Endothelial cell of umbilical vein (primary cell): ENCODE measurements around the gene IL17RB. TPM values are rescaled to one million over a fixed set of nuclear protein-coding genes. Genes with fewer than 3 reads are reported as not detected.

Experiments
- BruUV-seq: library from RNA; stranded (reverse); fragments of 400-500 nt; replicated peaks from 2 replicates; lab custom pipeline; 2021; lab: Mats Ljungman, UMichigan
- CTCF ChIA-PET: fragments of 300-600, 350-600 bp; sonication (Branson Sonifier 250); formaldehyde crosslinking; loops from one replicate; lab custom pipeline; 2021; ENCODE audit warnings: antibody characterized with exemption, inconsistent platforms; lab: Charles Lee
- POLR2A ChIA-PET: fragments of 300-600, 350-600 bp; sonication (Branson Sonifier 250); formaldehyde crosslinking; loops from one replicate; lab custom pipeline; 2021; ENCODE audit warnings: antibody characterized with exemption, inconsistent platforms; lab: Charles Lee
- DNase-seq: peaks from one replicate; pipeline ENCODE4 v3.0.0-alpha.2; 2011; ENCODE audit warnings: low read depth, low spot score
- FAIRE-seq: peaks from 2 replicates; lab custom pipeline; 2011; peaks lifted over from hg19 to GRCh38; lab: Jason Lieb, UNC
- H2AFZ ChIP-seq: 2 replicates; pipeline ENCODE4 v1.6.0; 2012; ENCODE audit warnings: low read depth, low read length, control low read depth, inconsistent platforms
- H3K27ac ChIP-seq: 2 replicates; pipeline ENCODE4 v1.5.1; 2011; ENCODE audit warnings: low read depth, mild to moderate bottlenecking, control low read depth, low read length, moderate library complexity; ENCODE audit not compliant: insufficient read depth
- H3K27me3 ChIP-seq, 2 experiments: 2 replicates each; pipeline versions ENCODE4 v1.6.0 to v1.6.1; 2011; ENCODE audit warnings: low read length in 2 of 2, mixed read lengths in 1 of 2; ENCODE audit not compliant: control insufficient read depth in 2 of 2, insufficient read depth in 2 of 2
- H3K36me3 ChIP-seq, 2 experiments: 2 replicates in 1 of 2; 3 replicates in 1 of 2; pipeline ENCODE4 v1.5.1; 2011; ENCODE audit warnings: low read length in 2 of 2, mild to moderate bottlenecking in 1 of 2, moderate library complexity in 1 of 2; ENCODE audit not compliant: control insufficient read depth in 2 of 2, insufficient read depth in 2 of 2; ENCODE audit errors: extremely low read depth in 1 of 2
- H3K4me1 ChIP-seq: 3 replicates; pipeline ENCODE4 v1.5.1; 2011; ENCODE audit warnings: mild to moderate bottlenecking, low read length; ENCODE audit not compliant: control insufficient read depth, insufficient read depth; ENCODE audit errors: extremely low read depth
- H3K4me2 ChIP-seq: 2 replicates; pipeline ENCODE4 v1.6.1; 2011; ENCODE audit warnings: low read length, control low read depth, mixed read lengths; ENCODE audit not compliant: insufficient read depth
- H3K4me3 ChIP-seq, 3 experiments: fragments of 200-600 bp in 1 of 3; sonication (generic), shearing (Covaris generic) in 1 of 3; replicated peaks in 1 of 3; 2 replicates each; pipeline ENCODE4 v1.5.1; 2011 to 2016; ENCODE audit warnings: control low read depth in 3 of 3, low read length in 3 of 3, mild to moderate bottlenecking in 2 of 3, inconsistent platforms in 1 of 3, low read depth in 1 of 3, moderate library complexity in 1 of 3; ENCODE audit not compliant: insufficient read depth in 1 of 3
- H3K79me2 ChIP-seq: 2 replicates; pipeline ENCODE4 v1.6.0; 2012; ENCODE audit warnings: low read length, inconsistent platforms; ENCODE audit not compliant: control insufficient read depth, insufficient read depth
- H3K9ac ChIP-seq: replicated peaks from 2 replicates; pipeline ENCODE3; 2011; ENCODE audit warnings: low read length, control low read depth; ENCODE audit not compliant: insufficient read depth; ENCODE audit errors: extremely low read depth
- H3K9me1 ChIP-seq: replicated peaks from 3 replicates; pipeline ENCODE4 v1.6.0; 2011; ENCODE audit warnings: mild to moderate bottlenecking, low read length; ENCODE audit not compliant: control insufficient read depth, insufficient read depth; ENCODE audit errors: extremely low read depth
- H3K9me3 ChIP-seq: replicated peaks from 2 replicates; pipeline ENCODE4 v1.5.1; 2012; ENCODE audit warnings: low read length, inconsistent platforms; ENCODE audit not compliant: control insufficient read depth, insufficient read depth
- H4K20me1 ChIP-seq: replicated peaks from 2 replicates; pipeline ENCODE3; 2011; ENCODE audit warnings: mild to moderate bottlenecking, low read length; ENCODE audit not compliant: control insufficient read depth, insufficient read depth; ENCODE audit errors: extremely low read depth
- CTCF ChIP-seq, 2 donors: IDR thresholded peaks; 1 replicate in 1 of 2; 2 replicates in 1 of 2; pipeline ENCODE4 v1.5.1; 2011; ENCODE audit warnings: low read length in 2 of 2, mild to moderate bottlenecking in 2 of 2, moderate library complexity in 2 of 2, control low read depth in 1 of 2, inconsistent platforms in 1 of 2, low read depth in 1 of 2; ENCODE audit not compliant: insufficient read depth in 1 of 2; ENCODE audit errors: extremely low read depth in 1 of 2
- EZH2 ChIP-seq: IDR thresholded peaks from 2 replicates; pipeline ENCODE4 v1.6.1; 2012; ENCODE audit warnings: borderline replicate concordance, low read depth, mild to moderate bottlenecking, moderate library complexity, low read length, inconsistent platforms; ENCODE audit not compliant: severe bottlenecking
- FOS ChIP-seq: IDR thresholded peaks from 2 replicates; pipeline ENCODE4 v1.6.1; 2011; ENCODE audit warnings: mild to moderate bottlenecking, low read length, moderate library complexity, borderline replicate concordance; ENCODE audit not compliant: insufficient read depth
- GATA2 ChIP-seq: IDR thresholded peaks from 2 replicates; pipeline ENCODE4 v1.7.0; 2011; ENCODE audit warnings: low read depth, mild to moderate bottlenecking, moderate library complexity, mixed read lengths, low read length; ENCODE audit not compliant: insufficient read length, insufficient read depth
- JUN ChIP-seq: IDR thresholded peaks from 2 replicates; pipeline ENCODE4 v1.6.1; 2011; ENCODE audit warnings: borderline replicate concordance, low read depth; ENCODE audit not compliant: insufficient read length, insufficient read depth
- MAX ChIP-seq: IDR thresholded peaks from 2 replicates; pipeline ENCODE4 v1.6.1; 2011; ENCODE audit not compliant: insufficient read depth, insufficient read length
- MYC ChIP-seq: IDR thresholded peaks from one replicate; pipeline ENCODE4 v1.6.1; 2011; ENCODE audit warnings: mild to moderate bottlenecking, low read depth, low read length
- POLR2A ChIP-seq: IDR thresholded peaks from 2 replicates; pipeline ENCODE4 v1.6.1; 2012; ENCODE audit warnings: low read depth, mild to moderate bottlenecking, control low read depth, low read length
- POLR2AphosphoS5 ChIP-seq: IDR thresholded peaks from 2 replicates; pipeline ENCODE4 v1.6.1; 2012; ENCODE audit warnings: low read depth, mild to moderate bottlenecking, control low read depth, low read length, moderate library complexity; ENCODE audit not compliant: insufficient read depth
- dilution Hi-C: fragments of 300-500 bp; cut with MboI; formaldehyde crosslinking; loops from one replicate; pipeline ENCODE4 v1.15.0; 2019; ENCODE audit warnings: low sequenced_read_pairs; ENCODE audit not compliant: extremely low pct_ligation_motif_present
- intact Hi-C: fragments of 100-400 bp; cut with micrococcal nuclease; formaldehyde crosslinking; loops from one replicate; pipeline ENCODE4 v1.10.0; 2022
- polyA plus RNA-seq, 4 experiments: library from polyadenylated mRNA; depleted of rRNA in 3 of 4; stranded (reverse) in 3 of 4; unstranded in 1 of 4; fragments of >200 nt; gene quantifications; 2 replicates each; pipeline versions ENCODE4 v1.2.1 to v1.2.3, GENCODE V29; 2011 to 2012; ENCODE audit warnings: missing spikeins in 1 of 4
- total RNA-seq: library from RNA; stranded (reverse); gene quantifications from 2 replicates; pipeline ENCODE4 v1.2.3, GENCODE V29; 2021

IL17RB gene
- total and polyA plus RNA-seq, 2 donors (not counting 3 experiments of a cell fraction or from before 2014, with no cell fraction given): 0.04 TPM; not detected in 1

GRCh38 chr3:53820084-53820483, 26.3 kb upstream of the IL17RB start:
- TF ChIP-seq POLR2AphosphoS5 (no peak), POLR2A (no peak), JUN (no peak)
- Histone ChIP-seq H3K36me3 (no peaks in the 10 kb centered on the region), H3K9me1 (no peaks in the 10 kb centered on the region), H3K9ac (no peak overlapping the region), H3K27ac (no peak overlapping the region), H3K79me2 (no peaks in the 10 kb centered on the region), H3K4me2 (no peak overlapping the region), H3K9me3 (no peaks in the 10 kb centered on the region), H3K4me3 (no peak overlapping the region), H2AFZ (no peak overlapping the region), H4K20me1 (no peaks in the 10 kb centered on the region), H3K4me1 (no peaks in the 10 kb centered on the region), H3K27me3 (no peaks in the 10 kb centered on the region)
- FAIRE-seq: no peak
- no peak for DNase-seq
- CTCF ChIA-PET: no interaction called here
- intact Hi-C loops (no loop called here), dilution Hi-C loops (no loop called here)
- BruUV-seq: no TSS peak
- POLR2A ChIA-PET: no interaction called here

GRCh38 chr3:53820756-53821580, 25.4 kb upstream of the IL17RB start:
- no peaks in the 10 kb centered on the region for H3K9me3 ChIP-seq
- CTCF ChIA-PET: no interaction called here
- no peaks in the 10 kb centered on the region for H3K9me1 ChIP-seq
- intact Hi-C loops: no loop called here
- no peaks in the 10 kb centered on the region for H3K4me1 ChIP-seq
- H3K27ac ChIP-seq: no peak overlapping the region
- no peaks in the 10 kb centered on the region for H3K79me2 ChIP-seq
- H3K4me2 ChIP-seq: no peak overlapping the region
- no peaks in the 10 kb centered on the region for H3K27me3 ChIP-seq
- no peak overlapping the region for H2AFZ ChIP-seq
- H3K36me3 ChIP-seq: no peaks in the 10 kb centered on the region
- dilution Hi-C loops: no loop called here
- no TSS peak for BruUV-seq
- H3K4me3 ChIP-seq: no peak overlapping the region
- no peak for DNase-seq
- POLR2A ChIA-PET: no interaction called here
- TF ChIP-seq CTCF (IDR thresholded peaks at IDR 0.05; ENCODE audit: extremely low read depth in 1 of 2, insufficient read depth in 1 of 2, low read depth in 1 of 2, low read length in 2 of 2): no peak
- no peak for TF ChIP-seq MYC
- TF ChIP-seq GATA2: no peak
- no peak for TF ChIP-seq POLR2A
- TF ChIP-seq EZH2: no peak
- TF ChIP-seq MAX: no peak
- TF ChIP-seq FOS: no peak
- no peak for TF ChIP-seq POLR2AphosphoS5
- no peak for TF ChIP-seq JUN
- H4K20me1 ChIP-seq: no peaks in the 10 kb centered on the region
- FAIRE-seq: no peak
- H3K9ac ChIP-seq: no peak overlapping the region
